ENCODE results near the gene PSME1. TPM values are rescaled to one million over a fixed set of nuclear protein-coding genes. Genes with fewer than 3 reads are reported as not detected.

PSME1 gene
- total RNA-seq, 6 experiments from 2014 or later = 81.7 to 119 (median 107) TPM

GRCh38 chr14:24115422-24116127 lies 20.4 kb upstream of the PSME1 start:
- Histone ChIP-seq H3K4me1 (peaks cover 0 to 27% (median 9%) of the 10 kb centered on the region in 4 donors), H3K27me3 (no peaks in the 10 kb centered on the region), H3K4me3 (peak overlapping the region; percentile 50 to 82 (median 82)), H3K36me3 (peaks cover 0 to 36% (median 12%) of the 10 kb centered on the region in 4 donors), H3K27ac (peak overlapping the region; percentile 88 to 100 (median 89)), H3K9me3 (no peaks in the 10 kb centered on the region)
- TF ChIP-seq POLR2A (IDR thresholded peaks at IDR 0.05) = no peak
- DNase-seq = no peak
- ATAC-seq = no peak
- intact Hi-C loops (cut with DNase I) = no loop called here
- WGBS (ENCODE audit: insufficient coverage, low coverage, low lambda C conversion rate, missing lambda C conversion rate) = 0% methylated on average over 10 of the region's 14 CpGs

DNA sequence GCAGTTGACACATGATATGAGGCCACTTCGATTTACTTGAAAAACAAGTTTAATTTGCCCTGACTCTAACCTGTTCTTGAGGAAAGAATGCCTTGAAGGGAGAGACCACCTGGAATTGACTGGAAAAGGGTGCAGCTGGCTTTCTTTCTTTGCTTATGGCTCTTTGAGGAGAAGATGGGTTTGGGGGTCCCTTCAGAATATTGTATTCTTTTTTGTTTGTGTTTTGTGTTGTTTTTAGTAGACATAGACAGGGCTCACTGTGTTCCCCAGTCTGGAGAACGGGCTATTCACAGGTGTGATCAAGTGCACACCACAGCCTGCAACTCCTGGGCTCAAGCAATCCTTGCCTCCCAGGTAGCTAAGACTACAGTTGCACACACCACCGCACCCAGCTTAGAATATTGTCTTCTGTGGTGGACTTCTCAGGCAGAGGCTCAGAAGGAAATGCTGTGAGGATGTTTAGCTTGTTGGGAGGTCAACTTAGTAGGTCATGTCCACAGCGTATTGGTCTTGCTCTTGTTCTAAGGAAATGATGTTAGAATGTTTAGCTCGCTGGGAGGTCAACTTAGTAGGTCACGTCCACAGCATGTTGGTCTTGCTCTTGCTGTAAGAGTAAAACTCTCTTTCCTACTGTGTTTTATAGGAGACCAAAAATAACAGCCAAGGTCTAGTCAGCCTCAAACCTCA lies 19.7 kb upstream of the PSME1 start:
- intact Hi-C loops (cut with DNase I) = no loop called here
- peaks cover 0 to 43% (median 16%) of the 10 kb centered on the region in 4 donors for H3K36me3 ChIP-seq
- TF ChIP-seq POLR2A (IDR thresholded peaks at IDR 0.05) (no peak), CTCF (IDR thresholded peaks at IDR 0.05) (no peak)
- no peaks in the 10 kb centered on the region for H3K9me3 ChIP-seq
- no peak for DNase-seq
- H3K27ac ChIP-seq = peak overlapping the region; percentile 88 to 100 (median 89)
- 21% methylated on average over 6 of the region's 6 CpGs for WGBS (ENCODE audit: insufficient coverage, low coverage, low lambda C conversion rate, missing lambda C conversion rate)
- H3K4me1 ChIP-seq = peaks cover 0 to 22% (median 6%) of the 10 kb centered on the region in 4 donors
- no peaks in the 10 kb centered on the region for H3K27me3 ChIP-seq
- no peak for ATAC-seq
- H3K4me3 ChIP-seq = peak overlapping the region; percentile 50 to 82 (median 82)

GRCh38 chr14:24117179-24117578 lies 18.8 kb upstream of the PSME1 start:
- intact Hi-C loops (cut with DNase I) = no loop called here
- DNase-seq = peak; percentile 59 to 84 (median 80)

DNA sequence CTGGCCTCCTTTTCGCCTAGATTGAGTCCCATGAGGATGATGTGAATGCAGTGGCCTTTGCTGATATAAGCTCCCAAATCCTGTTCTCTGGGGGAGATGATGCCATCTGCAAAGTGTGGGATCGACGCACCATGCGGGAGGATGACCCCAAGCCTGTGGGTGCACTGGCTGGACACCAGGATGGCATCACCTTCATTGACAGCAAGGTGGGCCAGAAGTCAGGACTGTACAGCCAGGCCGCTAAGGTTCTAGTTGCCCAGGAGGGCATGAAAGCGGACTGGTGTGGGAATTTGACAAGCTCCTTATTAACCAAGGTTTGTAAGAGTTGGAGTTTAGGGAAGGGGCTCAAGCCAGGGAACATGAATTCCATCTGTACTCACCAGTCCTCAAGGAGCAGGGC lies 16.3 kb upstream of the PSME1 start:
- intact Hi-C loops (cut with DNase I) = no loop called here
- no peak for DNase-seq
- no peak for TF ChIP-seq POLR2A (IDR thresholded peaks at IDR 0.05)
- no peak for TF ChIP-seq CTCF (IDR thresholded peaks at IDR 0.05)
- no peak overlapping the region for H3K27ac ChIP-seq
- H3K36me3 ChIP-seq = peaks cover 3 to 74% (median 27%) of the 10 kb centered on the region in 4 donors
- H3K27me3 ChIP-seq = no peaks in the 10 kb centered on the region
- no peak overlapping the region for H3K4me3 ChIP-seq
- WGBS (ENCODE audit: insufficient coverage, low coverage, low lambda C conversion rate, missing lambda C conversion rate) = 93% methylated on average over 2 of the region's 6 CpGs
- H3K9me3 ChIP-seq = no peaks in the 10 kb centered on the region
- no peak for ATAC-seq
- peaks cover 0 to 17% (median 4%) of the 10 kb centered on the region in 4 donors for H3K4me1 ChIP-seq

More at GRCh38 chr14:24117179-24117578, 18.8 kb upstream of the PSME1 start:
- peaks cover 3 to 52% (median 21%) of the 10 kb centered on the region in 4 donors for H3K36me3 ChIP-seq
- H3K27me3 ChIP-seq = no peaks in the 10 kb centered on the region
- peaks cover 0 to 22% (median 6%) of the 10 kb centered on the region in 4 donors for H3K4me1 ChIP-seq
- 23% methylated on average over 3 of the region's 6 CpGs for WGBS (ENCODE audit: insufficient coverage, low coverage, low lambda C conversion rate, missing lambda C conversion rate)
- ATAC-seq = no peak
- H3K27ac ChIP-seq = peak overlapping the region in 1 of 3 donors; percentile 100
- peak overlapping the region in 2 of 3 donors; percentile 82 for H3K4me3 ChIP-seq
- TF ChIP-seq CTCF (IDR thresholded peaks at IDR 0.05) = no peak
- TF ChIP-seq POLR2A (IDR thresholded peaks at IDR 0.05) = no peak
- H3K9me3 ChIP-seq = no peaks in the 10 kb centered on the region

- Histone ChIP-seq H3K27ac (no peak overlapping the region), H3K9me3 (no peaks in the 10 kb centered on the region), H3K4me3 (no peak overlapping the region), H3K27me3 (no peaks in the 10 kb centered on the region), H3K36me3 (peaks cover 3 to 74% (median 27%) of the 10 kb centered on the region in 4 donors), H3K4me1 (peaks cover 0 to 14% (median 4%) of the 10 kb centered on the region in 4 donors)
- ATAC-seq (no peak), DNase-seq (no peak)
- TF ChIP-seq POLR2A (IDR thresholded peaks at IDR 0.05) (no peak), CTCF (IDR thresholded peaks at IDR 0.05) (no peak)
- intact Hi-C loops (cut with DNase I) = no loop called here
- WGBS (ENCODE audit: insufficient coverage, low coverage, low lambda C conversion rate, missing lambda C conversion rate) = 94% methylated on average over 3 of the region's 8 CpGs
Measured at GRCh38 chr14:24121210-24121609, 14.8 kb upstream of the PSME1 start.
